ENCODE data around the gene SRC. TPM values are rescaled to one million over a fixed set of nuclear protein-coding genes. Genes with fewer than 3 reads are reported as not detected.

The SRC gene
- total and polyA plus RNA-seq, 2 of the 8 experiments (the other 6 are each of a cell fraction or from before 2014, with no cell fraction given), result 27.6 to 28.8 TPM

DNA sequence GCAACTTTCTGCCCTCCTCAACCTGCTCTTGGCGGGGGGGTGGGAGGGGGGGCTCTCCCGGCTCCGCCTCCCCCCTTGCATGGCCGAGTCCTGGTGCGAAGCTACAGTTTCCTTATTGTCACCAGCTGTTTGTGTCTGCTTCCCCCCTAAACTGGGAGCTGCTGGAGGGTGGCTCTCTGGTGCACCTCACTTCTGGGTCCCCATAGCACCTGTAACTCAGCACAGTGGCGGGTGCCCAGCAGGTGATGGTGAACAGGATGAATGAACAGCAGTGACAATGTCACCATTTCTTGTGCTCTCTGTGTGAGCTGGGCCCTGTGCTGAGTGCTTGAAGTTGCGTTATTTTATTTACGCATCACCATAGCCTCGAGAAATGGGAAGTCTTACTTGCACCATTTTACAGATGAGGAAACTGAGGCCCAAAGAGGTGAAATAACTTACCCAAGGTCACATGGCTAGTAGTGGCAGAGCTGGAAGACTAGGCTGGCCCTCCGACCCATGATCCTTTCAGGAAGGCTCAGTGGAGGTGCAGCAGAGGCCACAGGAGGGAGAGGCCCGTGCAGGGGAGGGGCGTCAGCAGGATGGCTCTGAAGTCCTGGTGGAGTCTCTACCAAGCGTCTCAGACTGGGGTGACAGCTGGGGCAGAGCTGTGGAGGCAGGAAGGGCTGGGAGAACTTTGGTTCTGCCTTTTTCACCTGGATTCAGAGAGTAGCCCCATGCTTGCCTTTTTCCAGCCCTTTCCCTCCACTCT lies 41.8 kb downstream of the SRC start:
- CTCF ChIA-PET (ENCODE audit: partially characterized antibody), result interaction anchor here (0.6 to 5.1 kb wide), 4 partner anchors 10 to 147 kb away, joined by 3 to 39 read pairs (median 15); no protein-coding TSS in a partner anchor
- Histone ChIP-seq H3K4me3 (ENCODE audit: extremely low read depth in 1 of 4, insufficient read depth in 2 of 4, low read depth in 3 of 4, low read length in 4 of 4) (no peak overlapping the region), H3K4me2 (ENCODE audit: insufficient read depth in 1 of 2, low read depth in 2 of 2, low read length in 2 of 2) (no peak overlapping the region), H4K5ac (ENCODE audit: insufficient read length, low read depth, low read length) (no peak overlapping the region), H3K9ac (replicated peaks in 1 of 4; ENCODE audit: extremely low read depth in 1 of 4, low read depth in 3 of 4, low read length in 3 of 4) (no peak overlapping the region), H2BK15ac (ENCODE audit: low read length) (no peak overlapping the region), H4K20me1 (replicated peaks in 1 of 2; ENCODE audit: control insufficient read depth in 1 of 2, insufficient read depth in 2 of 2, low read length in 2 of 2) (peaks cover 0 to 2% of the 10 kb centered on the region in 2 experiments), H3K27ac (ENCODE audit: low read depth, low read length) (no peak overlapping the region), H2BK12ac (ENCODE audit: low read depth, low read length) (no peak overlapping the region), H3K14ac (ENCODE audit: insufficient read length) (no peak overlapping the region), H3K27me3 (replicated peaks in 1 of 4; ENCODE audit: control insufficient read depth in 3 of 4, extremely low read depth in 1 of 4, insufficient read depth in 3 of 4, low read length in 3 of 4) (no peaks in the 10 kb centered on the region), H4K91ac (replicated peaks; ENCODE audit: insufficient read length, low read length) (no peak overlapping the region), H2BK5ac (ENCODE audit: low read depth, low read length) (no peak overlapping the region), H4K8ac (ENCODE audit: extremely low read depth, insufficient read depth, low read length) (no peak overlapping the region), H3K4me1 (replicated peaks in 1 of 4; ENCODE audit: control insufficient read depth in 3 of 4, insufficient read depth in 4 of 4, low read length in 3 of 4) (peaks cover 0 to 1% (median 0%) of the 10 kb centered on the region in 4 experiments; a peak in 2 of 7 replicates), H3K18ac (ENCODE audit: extremely low read depth, low read length) (no peak overlapping the region), H2AK5ac (ENCODE audit: low read depth, low read length) (no peak overlapping the region), H3K4ac (replicated peaks; ENCODE audit: insufficient read length, low read depth, low read length) (no peak overlapping the region), H3K79me2 (ENCODE audit: control insufficient read depth in 1 of 2, insufficient read depth in 2 of 2, low read length in 2 of 2) (no peaks in the 10 kb centered on the region), H2AFZ (ENCODE audit: low read length) (no peak overlapping the region), H3K23ac (ENCODE audit: insufficient read length) (no peak overlapping the region), H3K9me3 (ENCODE audit: insufficient read depth in 2 of 2, low read depth in 1 of 2, low read length in 1 of 2) (no peaks in the 10 kb centered on the region), H3K23me2 (ENCODE audit: low read depth, low read length) (peaks cover 3% of the 10 kb centered on the region; the same call in 1 of the 2 replicates), H3K79me1 (ENCODE audit: low read depth, low read length) (peaks cover 2% of the 10 kb centered on the region; the same call in 1 of the 2 replicates), H2BK20ac (ENCODE audit: low read length) (no peak overlapping the region), H3K56ac (replicated peaks; ENCODE audit: insufficient read length, low read depth, low read length) (no peak overlapping the region), H3K36me3 (ENCODE audit: control insufficient read depth in 2 of 4, insufficient read depth in 4 of 4, low read length in 3 of 4) (peaks cover 0 to 10% (median 3%) of the 10 kb centered on the region in 4 experiments; a peak in 3 of 8 replicates), H2BK120ac (replicated peaks; ENCODE audit: low read depth, low read length) (no peak overlapping the region)
- no peak for DNase-seq (ENCODE audit: low read depth in 1 of 2, low spot score in 2 of 2)
- WGBS, 2 experiments (ENCODE audit: extremely low coverage in 1 of 2, insufficient coverage in 1 of 2, insufficient read length in 1 of 2, insufficient replicate concordance in 2 of 2, low coverage in 1 of 2, low lambda C conversion rate in 2 of 2, missing lambda C conversion rate in 1 of 2), result 93% methylated on average over 13 of the region's 13 CpGs; no CpG with 5 or more reads in 1 of the 2 experiments
- no peak for FAIRE-seq
- POLR2A ChIA-PET (ENCODE audit: partially characterized antibody), result interaction anchor here (0.7 kb wide), 1 partner anchor 28 kb away, joined by 5 read pairs; no protein-coding TSS in a partner anchor
- no peak for TF ChIP-seq KDM5A (IDR thresholded peaks at IDR 0.05; ENCODE audit: low read length)
- TF ChIP-seq TEAD4 (IDR thresholded peaks at IDR 0.05; ENCODE audit: low read depth, low read length), result no peak
- no peak for TF ChIP-seq SAP30 (IDR thresholded peaks at IDR 0.05; ENCODE audit: insufficient read depth, insufficient replicate concordance, low read length)
- TF ChIP-seq SIRT6 (IDR thresholded peaks at IDR 0.05; ENCODE audit: low read length), result no peak
- no peak for TF ChIP-seq RAD21 (IDR thresholded peaks at IDR 0.05 in 1 of 2, conservative IDR thresholded peaks at IDR 0.05 in 1 of 2; ENCODE audit: low read depth in 2 of 2, low read length in 2 of 2)
- TF ChIP-seq POU5F1 (IDR thresholded peaks at IDR 0.05; ENCODE audit: low read depth, low read length), result no peak
- TF ChIP-seq, protein P1, sequence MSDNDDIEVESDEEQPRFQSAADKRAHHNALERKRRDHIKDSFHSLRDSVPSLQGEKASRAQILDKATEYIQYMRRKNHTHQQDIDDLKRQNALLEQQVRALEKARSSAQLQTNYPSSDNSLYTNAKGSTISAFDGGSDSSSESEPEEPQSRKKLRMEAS (IDR thresholded peaks at IDR 0.05), result no peak
- no peak for TF ChIP-seq BACH1 (IDR thresholded peaks at IDR 0.05; ENCODE audit: low read length)
- no peak for TF ChIP-seq HDAC2 (IDR thresholded peaks at IDR 0.05; ENCODE audit: borderline replicate concordance in 1 of 2, low read depth in 2 of 2, low read length in 2 of 2)
- no peak for TF ChIP-seq ZNF274 (IDR thresholded peaks at IDR 0.05; ENCODE audit: borderline replicate concordance, extremely low read depth, low read length)
- TF ChIP-seq FOSL1 (IDR thresholded peaks at IDR 0.05; ENCODE audit: insufficient read depth, low read depth, low read length), result no peak

Measured in H1 (cell line).